Stimulated activated CD8-positive, alpha-beta memory T cell treated with anti-CD3 and anti-CD28 coated beads, Interleukin-4, amount 100 ng/mL, for 24 hours (primary cell): ENCODE data around the gene TRAF3IP1.

Source experiments
- DNase-seq: peaks from one replicate; pipeline ENCODE4 v3.0.0-alpha.2; 2020; ENCODE audit warnings: low read depth

The TRAF3IP1 gene

GRCh38 chr2:238409341-238410199, 89.3 kb downstream of the TRAF3IP1 start:
- no peak for DNase-seq

- no peak for DNase-seq
Observed at GRCh38 chr2:238412067-238412767, 91.9 kb downstream of the TRAF3IP1 start.

DNA sequence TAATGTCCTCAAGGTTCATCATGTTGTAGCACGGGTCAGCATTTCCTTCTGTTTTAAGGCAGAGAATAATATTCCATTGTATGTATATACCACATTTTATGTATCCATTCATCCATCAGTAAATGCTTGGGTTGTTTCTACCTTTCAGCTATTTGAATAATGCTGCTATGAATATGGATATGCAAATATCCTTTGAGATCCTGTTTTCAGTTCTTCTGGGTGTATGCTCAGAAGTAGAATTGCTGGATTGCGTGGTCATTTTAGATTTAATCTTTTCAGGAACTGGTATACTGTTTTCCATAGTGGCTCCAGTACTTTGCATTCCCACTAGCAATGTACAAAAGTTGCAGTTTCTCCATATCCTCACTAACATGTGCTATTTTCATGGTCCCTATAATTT, 93.0 kb downstream of the TRAF3IP1 start:
- DNase-seq, result no peak

- no peak for DNase-seq
Observed at GRCh38 chr2:238415036-238415764, 94.9 kb downstream of the TRAF3IP1 start.

- DNase-seq, result no peak
Observed at GRCh38 chr2:238415893-238416292, 95.6 kb downstream of the TRAF3IP1 start.

DNA sequence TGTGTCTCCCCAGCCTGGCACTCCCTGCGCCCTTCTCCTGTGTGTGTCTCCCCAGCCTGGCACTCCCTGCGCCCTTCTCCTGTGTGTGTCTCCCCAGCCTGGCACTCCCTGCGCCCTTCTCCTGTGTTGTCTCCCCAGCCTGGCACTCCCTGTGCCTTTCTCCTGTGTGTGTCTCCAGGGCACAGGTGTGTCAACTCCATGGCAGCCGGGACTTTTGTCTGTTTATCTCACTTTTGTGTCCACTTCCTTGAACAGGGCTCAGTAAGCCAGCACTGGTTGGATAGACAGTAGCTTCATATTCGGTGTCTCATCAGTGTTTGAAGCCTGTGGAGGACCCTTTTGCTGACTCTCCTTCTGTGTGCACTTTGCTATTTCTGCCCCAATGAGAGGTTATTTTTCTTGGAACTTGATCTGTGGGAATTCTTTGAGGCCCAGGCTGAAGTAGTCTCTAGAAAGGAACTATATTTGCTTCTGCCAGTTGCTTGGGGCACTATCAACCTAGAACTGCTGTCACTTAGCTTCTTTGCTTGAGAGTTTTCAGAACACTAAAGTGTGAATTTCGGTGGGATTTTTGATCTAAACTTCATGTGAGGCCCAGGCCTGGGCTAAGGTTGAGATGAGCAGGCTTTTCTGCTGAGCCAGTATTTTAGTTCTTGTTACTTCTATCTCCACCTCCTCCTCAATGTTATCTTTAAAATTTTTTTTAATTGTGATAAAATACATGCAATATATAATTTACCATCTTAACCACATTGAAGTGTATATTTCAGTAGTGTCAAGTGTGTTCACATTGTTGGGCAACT, 98.1 kb downstream of the TRAF3IP1 start:
- DNase-seq, result no peak

- no peak for DNase-seq
Observed at GRCh38 chr2:238418999-238419546, 98.8 kb downstream of the TRAF3IP1 start.

- DNase-seq, result no peak
Observed at GRCh38 chr2:238420442-238420841, 100.1 kb downstream of the TRAF3IP1 start.

- no peak for DNase-seq
Observed at GRCh38 chr2:238420878-238421694, 100.8 kb downstream of the TRAF3IP1 start.

DNA sequence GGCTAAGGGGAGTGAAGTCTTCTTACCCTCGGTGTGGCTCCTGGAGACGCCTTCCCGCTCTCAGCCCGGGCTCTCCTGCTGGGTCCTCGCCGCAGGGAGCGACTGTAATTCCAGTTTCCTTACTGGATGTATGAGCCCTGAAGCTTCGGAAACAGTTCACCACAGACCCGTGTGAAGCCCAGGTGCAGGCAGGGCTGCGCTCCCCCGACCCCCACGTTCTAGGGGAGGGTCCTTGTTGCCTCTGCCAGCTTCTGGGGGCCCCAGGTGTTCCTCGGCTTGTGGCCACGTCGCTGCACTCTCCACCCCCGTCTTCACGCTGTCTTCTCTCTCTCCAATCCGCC, 101.3 kb downstream of the TRAF3IP1 start:
- no peak for DNase-seq

DNA sequence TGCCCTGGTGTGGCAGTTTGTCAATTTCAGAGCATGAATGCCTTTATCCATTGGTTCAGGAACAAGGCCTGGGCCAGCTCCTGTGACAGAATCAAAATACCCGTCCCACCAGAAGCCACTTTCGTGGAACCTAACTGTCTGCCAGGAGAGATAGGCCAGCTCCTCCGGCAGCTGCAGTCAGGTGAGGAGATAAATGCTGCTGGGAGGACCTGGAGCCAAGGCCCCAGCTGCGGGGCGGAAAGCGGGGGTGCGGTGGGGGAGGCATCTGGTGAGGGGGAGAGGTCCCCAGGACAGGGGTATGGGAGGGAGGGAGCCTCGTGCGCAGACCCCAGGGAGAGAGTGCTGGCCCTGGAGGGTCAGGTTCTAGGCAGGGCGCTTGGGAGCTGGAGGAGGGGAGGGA, 102.0 kb downstream of the TRAF3IP1 start:
- DNase-seq, result no peak

DNA sequence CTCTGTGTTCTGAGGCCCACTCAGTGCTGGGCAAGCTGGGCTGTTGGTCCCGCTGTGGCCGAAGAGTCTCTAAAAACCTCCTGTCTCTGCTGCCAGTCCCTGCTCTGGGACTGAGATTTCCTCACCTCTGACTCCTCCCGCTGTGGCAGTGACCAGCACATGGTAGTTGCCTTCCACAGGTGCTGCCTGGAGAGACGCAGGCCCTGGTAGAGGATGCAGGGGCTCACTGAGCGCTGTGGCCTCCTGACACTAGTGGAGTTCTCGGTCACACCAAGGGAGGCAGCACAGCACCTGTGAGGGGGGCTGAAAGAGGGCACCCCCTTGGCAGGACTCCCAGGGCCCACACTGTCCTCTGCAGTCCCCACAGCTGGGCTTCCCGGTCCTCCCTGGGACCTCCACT, 102.6 kb downstream of the TRAF3IP1 start:
- no peak for DNase-seq

DNA sequence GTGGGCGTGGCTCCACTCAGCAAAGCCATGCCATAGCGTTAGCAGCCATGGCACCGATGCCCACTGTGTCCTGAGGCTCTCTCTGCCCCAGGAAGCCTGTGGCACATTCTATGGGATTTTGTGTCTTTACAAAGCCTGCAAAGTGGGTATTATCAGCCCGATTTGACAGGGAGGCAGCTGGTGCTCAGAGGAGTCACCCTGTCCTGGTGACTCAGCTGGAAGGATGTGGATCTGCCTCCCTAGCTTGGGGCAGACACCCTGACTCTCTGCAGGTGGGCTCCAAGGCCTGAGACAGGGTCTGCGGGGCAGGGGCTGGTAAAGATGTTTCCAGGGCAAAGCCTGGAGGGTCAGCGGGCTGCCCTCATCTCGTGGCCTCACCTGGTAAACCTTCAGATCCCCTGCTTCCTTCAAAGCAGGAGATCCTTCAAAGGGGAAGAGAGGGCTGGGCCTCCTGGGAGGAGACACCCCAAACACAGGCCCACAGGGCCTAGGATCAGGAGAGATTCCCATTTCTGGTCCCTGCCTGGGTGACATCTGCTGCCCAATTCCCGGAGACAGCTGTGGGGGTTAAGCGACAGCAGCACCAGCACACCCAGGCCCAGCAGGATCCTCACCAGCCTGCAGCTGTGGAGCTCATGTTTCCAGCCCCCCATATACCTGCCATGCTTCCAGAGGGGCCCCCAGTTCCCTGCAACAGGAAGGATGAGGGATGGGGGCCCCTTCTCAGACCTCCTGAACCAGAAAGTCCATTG, 103.4 kb downstream of the TRAF3IP1 start:
- DNase-seq, result no peak

- DNase-seq, result no peak
Observed at GRCh38 chr2:238424313-238424700, 104.0 kb downstream of the TRAF3IP1 start.

GRCh38 chr2:238425505-238425978, 105.2 kb downstream of the TRAF3IP1 start:
- no peak for DNase-seq

DNA sequence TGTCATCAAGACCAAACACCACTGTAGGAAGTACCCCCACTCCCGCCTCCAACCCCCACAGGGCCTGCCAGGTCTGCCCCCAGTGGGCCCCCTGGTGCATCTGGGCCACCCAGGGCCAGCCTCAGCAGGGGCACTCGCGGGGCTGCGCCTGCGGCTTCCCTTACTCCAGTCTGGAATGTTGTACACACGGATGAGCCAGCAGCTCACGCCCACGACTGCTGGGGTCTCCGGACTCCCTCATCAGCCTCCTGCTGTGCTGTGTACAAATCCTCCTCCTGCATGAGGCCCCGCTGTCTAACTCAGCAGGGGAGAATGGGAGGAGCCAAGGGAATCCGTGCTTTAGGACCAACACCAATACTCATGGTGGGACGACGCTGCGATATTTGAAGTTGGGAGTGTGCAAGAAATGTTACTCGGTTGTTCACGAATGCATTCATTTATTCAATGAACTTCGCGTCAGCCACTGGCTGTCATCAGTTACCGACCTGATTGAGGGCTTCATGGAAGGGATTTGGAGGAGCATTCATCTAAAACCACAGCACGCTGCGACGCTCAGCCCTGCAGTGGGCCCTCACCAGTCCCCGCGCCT, 105.8 kb downstream of the TRAF3IP1 start:
- DNase-seq, result peak; percentile 3

DNA sequence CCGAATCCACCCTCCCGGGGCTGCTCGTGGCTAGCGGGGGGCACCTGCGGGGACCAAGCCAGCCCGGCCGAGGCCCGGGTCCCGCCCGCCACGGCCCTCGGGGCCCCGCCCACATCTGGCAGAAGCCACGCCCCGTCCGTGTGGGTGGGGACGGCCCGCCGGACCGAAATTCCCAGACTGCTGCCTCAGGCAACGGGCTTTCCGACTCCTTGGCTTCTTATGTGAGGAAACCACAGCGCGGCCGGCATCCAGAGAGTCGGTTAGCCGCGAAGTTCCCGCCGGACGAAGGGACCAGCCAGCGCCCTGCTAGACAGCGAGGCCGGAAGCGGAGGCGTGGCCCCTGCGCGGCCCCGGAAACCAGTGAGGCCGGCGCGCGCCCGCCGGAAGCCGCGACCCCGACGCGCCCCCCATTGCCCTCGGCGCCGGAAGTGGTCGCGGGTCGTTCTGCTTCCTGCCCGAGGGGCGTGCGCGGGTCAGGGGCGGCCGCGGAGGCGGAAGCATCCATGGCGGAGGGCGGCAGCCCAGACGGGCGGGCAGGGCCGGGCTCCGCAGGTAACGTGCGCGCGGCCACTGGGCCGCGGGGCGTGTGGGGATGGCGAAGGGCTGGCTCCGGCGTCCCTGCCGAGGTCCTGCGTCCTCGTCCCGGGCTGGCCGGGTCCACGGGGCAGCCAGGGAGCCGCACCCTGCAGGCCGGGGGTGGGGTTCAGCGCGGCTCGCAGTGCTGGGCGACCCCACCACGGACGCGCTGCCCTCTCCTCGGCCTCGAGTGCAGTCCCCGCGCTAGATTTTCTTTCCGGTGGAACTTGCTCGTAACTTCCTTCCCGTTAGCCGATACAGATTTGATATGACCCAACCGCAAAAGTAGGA, 106.5 kb downstream of the TRAF3IP1 start, which contains the start of gene ASB1:
Gene ASB1, plus strand, starts transcription at position 360 of the 867 bp plus-strand sequence. Its CDS starts 144 bp downstream, at position 504.
- peak; percentile 82 for DNase-seq

- peak; percentile 11 for DNase-seq
Observed at GRCh38 chr2:238427435-238428162, 107.3 kb downstream of the TRAF3IP1 start.
